ENCODE data around the gene SLC2A6. TPM values are rescaled to one million over a fixed set of nuclear protein-coding genes. Genes with fewer than 3 reads are reported as not detected.
A peak's percentile ranks its signal among the peaks of the same experiment; 100 is the strongest.

Gene SLC2A6, protein sequence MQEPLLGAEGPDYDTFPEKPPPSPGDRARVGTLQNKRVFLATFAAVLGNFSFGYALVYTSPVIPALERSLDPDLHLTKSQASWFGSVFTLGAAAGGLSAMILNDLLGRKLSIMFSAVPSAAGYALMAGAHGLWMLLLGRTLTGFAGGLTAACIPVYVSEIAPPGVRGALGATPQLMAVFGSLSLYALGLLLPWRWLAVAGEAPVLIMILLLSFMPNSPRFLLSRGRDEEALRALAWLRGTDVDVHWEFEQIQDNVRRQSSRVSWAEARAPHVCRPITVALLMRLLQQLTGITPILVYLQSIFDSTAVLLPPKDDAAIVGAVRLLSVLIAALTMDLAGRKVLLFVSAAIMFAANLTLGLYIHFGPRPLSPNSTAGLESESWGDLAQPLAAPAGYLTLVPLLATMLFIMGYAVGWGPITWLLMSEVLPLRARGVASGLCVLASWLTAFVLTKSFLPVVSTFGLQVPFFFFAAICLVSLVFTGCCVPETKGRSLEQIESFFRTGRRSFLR
- total RNA-seq (1 to 10 TPM; 1.2 to 2.7 (median 1.7) TPM), polyA plus RNA-seq (1 to 10 TPM; 1.3 to 2.2 (median 1.8) TPM)
- long read RNA-seq, donor 1, partial matches to known transcripts: 2 of 3 reads
- long read RNA-seq, donor 1, other reads (novel, unspliced or antisense): 1 of 3 reads
- long read RNA-seq, donor 2, transcript SLC2A6-201 (9 exons, 2,301 nt): major isoform, 5 of 21 reads
- long read RNA-seq, donor 2, partial matches to known transcripts: 3 of 21 reads
- long read RNA-seq, donor 2, other reads (novel, unspliced or antisense): 10 of 21 reads

DNA sequence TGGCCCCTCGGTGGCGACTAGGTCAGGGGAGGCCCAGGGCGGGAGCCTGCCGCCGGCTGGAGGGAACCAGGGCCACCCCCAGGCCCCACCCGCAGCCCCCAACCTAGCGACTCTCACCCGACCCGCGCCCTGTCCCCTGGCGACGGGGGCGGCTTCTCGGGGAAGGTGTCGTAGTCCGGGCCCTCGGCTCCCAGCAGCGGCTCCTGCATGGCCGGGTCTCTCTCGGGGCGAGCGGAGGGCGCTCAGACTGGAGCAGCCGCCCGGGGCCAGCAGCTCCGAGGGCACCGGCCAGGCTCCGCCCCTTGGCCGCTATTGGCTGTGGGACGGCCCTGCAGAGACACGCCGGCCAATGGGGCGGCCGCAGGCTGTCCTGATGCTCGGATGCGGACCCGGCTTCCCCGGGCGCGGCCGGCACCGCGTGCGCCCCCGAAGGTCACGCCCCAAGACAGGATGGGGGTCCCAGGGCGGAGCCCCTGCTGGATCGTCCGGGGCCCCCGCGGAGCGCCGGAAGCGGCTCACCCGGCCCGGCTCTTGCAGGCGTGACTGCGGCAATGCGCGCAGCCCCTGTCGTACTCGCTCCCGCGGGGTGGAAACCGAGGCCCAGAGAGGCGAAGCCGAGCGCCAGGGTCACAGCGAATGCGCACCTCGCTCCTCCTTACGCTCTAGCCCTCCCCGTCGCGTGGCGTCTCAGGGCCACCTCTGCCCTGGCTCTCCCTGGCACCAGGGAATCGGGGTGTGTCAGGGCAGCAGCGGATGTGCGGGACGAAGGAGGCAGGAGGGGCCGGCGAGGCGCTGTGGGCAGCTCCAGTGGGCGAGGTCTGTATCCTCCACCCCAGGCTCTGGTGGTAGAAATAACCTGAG is at the start of gene SLC2A6:
SLC2A6 (minus strand) TSS at position 249 of the 861 bp plus-strand sequence; CDS start at position 209, 40 bp downstream.
- DNase-seq (peak; percentile 89 to 91), ATAC-seq (peak; percentile 97 to 100 (median 98))
- H3K27ac ChIP-seq: peak within 1 kb of the TSS; percentile 60
- no peaks in the 10 kb centered on the region for H3K9me3 ChIP-seq
- peak within 1 kb of the TSS; percentile 75 for H3K4me3 ChIP-seq
- peaks cover 0 to 15% of the 10 kb centered on the region in 2 donors for H3K36me3 ChIP-seq (ENCODE audit: insufficient read depth in 1 of 2, low read depth in 1 of 2)
- 0 to 1% (median 1%) methylated on average over 62 to 84 of the region's 84 CpGs for WGBS, 3 donors
- no peaks in the 10 kb centered on the region for H3K27me3 ChIP-seq (ENCODE audit: insufficient read depth in 3 of 3, low read length in 2 of 3)
- intact Hi-C loops (cut with DNase I): loop anchor here (5.0 kb wide), 3 partner anchors 62 to 147 kb away; partner anchors contain the start of genes MED22 (in 1 of the 2), REXO4 (in 1 of the 2) and RPL7A (in 1 of the 2)
- peaks cover 6% of the 10 kb centered on the region for H3K4me1 ChIP-seq
- TF ChIP-seq, protein P1, sequence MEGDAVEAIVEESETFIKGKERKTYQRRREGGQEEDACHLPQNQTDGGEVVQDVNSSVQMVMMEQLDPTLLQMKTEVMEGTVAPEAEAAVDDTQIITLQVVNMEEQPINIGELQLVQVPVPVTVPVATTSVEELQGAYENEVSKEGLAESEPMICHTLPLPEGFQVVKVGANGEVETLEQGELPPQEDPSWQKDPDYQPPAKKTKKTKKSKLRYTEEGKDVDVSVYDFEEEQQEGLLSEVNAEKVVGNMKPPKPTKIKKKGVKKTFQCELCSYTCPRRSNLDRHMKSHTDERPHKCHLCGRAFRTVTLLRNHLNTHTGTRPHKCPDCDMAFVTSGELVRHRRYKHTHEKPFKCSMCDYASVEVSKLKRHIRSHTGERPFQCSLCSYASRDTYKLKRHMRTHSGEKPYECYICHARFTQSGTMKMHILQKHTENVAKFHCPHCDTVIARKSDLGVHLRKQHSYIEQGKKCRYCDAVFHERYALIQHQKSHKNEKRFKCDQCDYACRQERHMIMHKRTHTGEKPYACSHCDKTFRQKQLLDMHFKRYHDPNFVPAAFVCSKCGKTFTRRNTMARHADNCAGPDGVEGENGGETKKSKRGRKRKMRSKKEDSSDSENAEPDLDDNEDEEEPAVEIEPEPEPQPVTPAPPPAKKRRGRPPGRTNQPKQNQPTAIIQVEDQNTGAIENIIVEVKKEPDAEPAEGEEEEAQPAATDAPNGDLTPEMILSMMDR (IDR thresholded peaks at IDR 0.05): no peak

DNA sequence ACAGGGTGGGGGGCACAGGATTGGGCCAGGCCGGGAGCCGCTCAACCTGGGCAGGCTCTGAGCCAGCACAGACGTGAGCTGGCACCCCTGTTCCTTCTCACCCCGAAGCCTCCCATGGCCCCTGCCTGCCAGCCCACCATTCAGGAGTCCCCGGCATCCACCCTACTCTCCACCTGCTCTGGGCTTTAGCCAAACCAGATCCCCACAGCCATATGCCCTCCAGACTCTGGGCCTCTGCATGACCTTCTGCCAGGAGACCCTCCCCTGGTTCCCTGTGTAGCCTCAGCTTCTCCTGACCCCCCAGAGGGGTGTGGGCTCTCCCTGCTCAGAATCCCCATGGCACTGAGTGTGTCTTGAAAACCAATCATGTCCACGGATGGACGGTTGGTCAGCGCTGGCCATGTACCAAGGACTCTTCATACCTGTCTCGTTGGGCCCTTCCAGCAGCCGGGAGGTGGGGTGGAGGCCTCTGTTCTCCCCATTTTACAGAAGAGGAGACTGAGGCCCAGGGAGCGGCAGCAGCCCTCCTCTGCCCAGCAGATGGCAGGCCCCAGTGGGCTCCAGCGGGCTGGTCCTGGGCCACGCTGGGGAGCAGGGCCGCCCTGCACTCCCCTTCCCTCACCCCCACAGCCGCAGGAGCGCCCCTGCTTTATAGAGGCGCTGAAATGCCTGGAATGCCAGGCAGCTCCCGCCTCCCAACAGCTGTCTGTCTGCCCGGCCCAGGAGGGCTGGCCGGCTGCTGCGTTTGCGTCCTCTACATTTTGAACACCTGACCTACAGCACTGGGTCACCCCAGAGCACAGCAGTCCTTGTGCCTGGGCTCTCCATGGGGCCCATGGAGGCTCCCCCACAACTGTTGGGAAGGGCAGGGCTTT is 49.3 kb upstream of the SLC2A6 start:
- Histone ChIP-seq H3K36me3 (ENCODE audit: insufficient read depth in 1 of 2, low read depth in 1 of 2) (no peaks in the 10 kb centered on the region), H3K27ac (no peak overlapping the region), H3K4me3 (no peak overlapping the region), H3K27me3 (ENCODE audit: insufficient read depth in 3 of 3, low read length in 2 of 3) (peaks cover 0 to 59% (median 17%) of the 10 kb centered on the region in 3 donors), H3K4me1 (peaks cover 9% of the 10 kb centered on the region), H3K9me3 (no peaks in the 10 kb centered on the region)
- TF ChIP-seq, protein P1 (IDR thresholded peaks at IDR 0.05): no peak
- ATAC-seq (peak; percentile 37 to 60 (median 44)), DNase-seq (no peak)
- intact Hi-C loops (cut with DNase I): no loop called here
- 25 to 34% (median 33%) methylated on average over 19 to 22 of the region's 22 CpGs for WGBS, 3 donors

DNA sequence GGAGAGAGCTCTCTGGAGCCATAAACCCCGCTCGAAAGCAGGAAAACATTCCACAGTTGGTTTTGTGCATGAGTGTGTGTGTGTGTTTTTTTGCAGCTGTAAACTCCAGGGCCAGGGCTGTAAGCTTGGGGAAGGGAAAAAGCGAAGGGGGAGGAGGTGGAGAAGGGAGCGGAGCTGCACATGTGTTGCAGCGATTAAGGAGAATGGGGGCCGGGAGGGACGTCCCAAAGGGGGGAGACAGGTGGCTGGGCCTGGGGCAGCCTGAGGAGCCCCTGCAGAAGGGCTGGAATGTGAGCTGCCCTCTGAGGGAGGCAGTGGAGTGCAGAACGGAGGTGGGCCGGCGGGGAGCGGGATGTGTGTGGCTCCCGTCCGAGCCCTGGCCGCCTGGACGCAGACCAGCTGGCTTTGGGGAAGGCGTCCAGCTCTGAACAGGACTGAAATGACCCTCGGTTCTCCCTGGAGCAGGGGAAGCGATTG is 48.6 kb upstream of the SLC2A6 start:
- Histone ChIP-seq H3K4me1 (peaks cover 9% of the 10 kb centered on the region), H3K4me3 (no peak overlapping the region), H3K9me3 (no peaks in the 10 kb centered on the region), H3K27me3 (ENCODE audit: insufficient read depth in 3 of 3, low read length in 2 of 3) (peaks cover 0 to 54% (median 17%) of the 10 kb centered on the region in 3 donors), H3K27ac (no peak overlapping the region), H3K36me3 (ENCODE audit: insufficient read depth in 1 of 2, low read depth in 1 of 2) (no peaks in the 10 kb centered on the region)
- peak; percentile 45 to 70 (median 53) for ATAC-seq
- TF ChIP-seq, protein P1 (IDR thresholded peaks at IDR 0.05): no peak
- DNase-seq: peak; percentile 66 to 75
- 6 to 17% (median 11%) methylated on average over 17 to 18 of the region's 18 CpGs for WGBS, 3 donors
- intact Hi-C loops (cut with DNase I): no loop called here

Measured in psoas muscle (tissue), 8 donors.